NT2/D1 (cell line): Measurements from ENCODE around the gene CAV1.

Experiments used
- DNase-seq: peaks from one replicate; pipeline ENCODE4 v3.0.0-alpha.2; 2011; ENCODE audit warnings: low read depth, low spot score
- H3K27me3 ChIP-seq: 2 replicates; pipeline ENCODE4 v1.6.0; 2011; ENCODE audit warnings: mild to moderate bottlenecking; ENCODE audit not compliant: insufficient read length, insufficient read depth
- H3K36me3 ChIP-seq: 2 replicates; pipeline ENCODE4 v1.6.1; 2011; ENCODE audit warnings: mild to moderate bottlenecking, low read length, mixed read lengths; ENCODE audit not compliant: insufficient read depth, insufficient read length
- H3K4me1 ChIP-seq: 2 replicates; pipeline ENCODE4 v1.5.1; 2011; ENCODE audit not compliant: insufficient read depth, insufficient read length
- H3K4me3 ChIP-seq: 2 replicates; pipeline ENCODE4 v1.5.1; 2011; ENCODE audit warnings: low read depth; ENCODE audit not compliant: insufficient read length
- H3K9ac ChIP-seq: 2 replicates; pipeline ENCODE4 v1.6.0; 2011; ENCODE audit warnings: low read depth; ENCODE audit not compliant: insufficient read length
- H3K9me3 ChIP-seq: 2 replicates; pipeline ENCODE4 v1.5.1; 2011; ENCODE audit warnings: mild to moderate bottlenecking, low read length; ENCODE audit not compliant: insufficient read depth
- SUZ12 ChIP-seq: IDR thresholded peaks from 2 replicates; pipeline ENCODE4 v1.6.1; 2011; ENCODE audit not compliant: insufficient read length, insufficient read depth; ENCODE audit errors: extremely low read depth
- YY1 ChIP-seq: IDR thresholded peaks from 2 replicates; pipeline ENCODE4 v1.6.1; 2011; ENCODE audit not compliant: insufficient read length, insufficient read depth
- ZNF274 ChIP-seq: IDR thresholded peaks from 2 replicates; pipeline ENCODE4 v1.6.1; 2011; ENCODE audit warnings: mild to moderate bottlenecking, low read depth, low read length

CAV1 gene

DNA sequence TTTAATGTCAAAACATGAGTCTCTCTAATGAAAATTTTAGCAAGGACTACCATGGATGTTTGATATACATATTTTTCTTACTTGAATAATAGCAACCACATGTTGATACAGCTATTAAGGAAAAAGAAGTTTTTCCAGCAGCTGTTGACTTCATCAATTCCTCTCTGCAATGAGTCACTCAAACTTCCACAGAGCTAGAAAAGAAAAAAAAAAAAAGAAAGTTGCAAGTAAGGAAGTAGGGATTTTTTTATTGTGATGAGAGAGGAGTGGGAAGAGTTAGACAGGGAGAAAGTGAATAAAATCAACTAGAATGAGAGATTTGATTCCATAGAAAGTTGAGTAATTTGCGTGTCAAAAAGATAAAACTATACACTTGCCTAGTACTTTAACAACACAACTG lies 46.2 kb downstream of the CAV1 start:
- Histone ChIP-seq H3K4me1 (no peaks in the 10 kb centered on the region), H3K27me3 (no peaks in the 10 kb centered on the region), H3K9me3 (no peaks in the 10 kb centered on the region), H3K9ac (no peak overlapping the region), H3K4me3 (no peak overlapping the region), H3K36me3 (no peaks in the 10 kb centered on the region)
- DNase-seq = no peak
- TF ChIP-seq YY1 = no peak

GRCh38 chr7:116571552-116571951 lies 46.7 kb downstream of the CAV1 start:
- TF ChIP-seq SUZ12 (no peak), ZNF274 (no peak), YY1 (no peak)
- no peak overlapping the region for H3K9ac ChIP-seq
- no peaks in the 10 kb centered on the region for H3K36me3 ChIP-seq
- no peaks in the 10 kb centered on the region for H3K9me3 ChIP-seq
- DNase-seq = no peak
- H3K4me3 ChIP-seq = no peak overlapping the region
- no peaks in the 10 kb centered on the region for H3K4me1 ChIP-seq
- no peaks in the 10 kb centered on the region for H3K27me3 ChIP-seq

- Histone ChIP-seq H3K4me1 (no peaks in the 10 kb centered on the region), H3K36me3 (no peaks in the 10 kb centered on the region), H3K9ac (no peak overlapping the region), H3K9me3 (no peaks in the 10 kb centered on the region), H3K4me3 (no peak overlapping the region), H3K27me3 (no peaks in the 10 kb centered on the region)
- TF ChIP-seq SUZ12 = no peak
- DNase-seq = no peak
These were observed 47.2 kb downstream of the CAV1 start for GRCh38 chr7:116572036-116572435.

DNA sequence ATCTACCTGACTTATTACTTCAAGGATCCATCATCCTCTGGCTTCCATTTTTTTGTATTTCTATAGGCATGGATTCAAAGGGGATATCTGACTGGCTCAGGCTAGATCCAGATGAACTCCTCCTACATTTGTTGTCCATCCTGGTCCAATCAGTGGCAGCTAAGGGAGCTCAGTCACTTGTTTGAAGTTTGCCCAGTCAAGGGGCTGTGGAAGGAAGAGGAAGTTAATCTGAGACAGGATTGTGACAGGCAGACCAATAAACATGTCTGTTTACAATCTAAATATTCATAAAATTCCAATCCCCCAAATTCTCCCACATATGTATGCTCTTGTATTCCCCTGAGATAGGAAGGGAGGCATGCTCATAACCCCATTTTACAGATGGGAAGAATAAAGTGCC lies 48.7 kb downstream of the CAV1 start:
- no peaks in the 10 kb centered on the region for H3K36me3 ChIP-seq
- H3K27me3 ChIP-seq = no peaks in the 10 kb centered on the region
- no peak overlapping the region for H3K9ac ChIP-seq
- no peaks in the 10 kb centered on the region for H3K4me1 ChIP-seq
- no peak for TF ChIP-seq ZNF274
- no peak for TF ChIP-seq YY1
- no peak for TF ChIP-seq SUZ12
- DNase-seq = no peak
- no peaks in the 10 kb centered on the region for H3K9me3 ChIP-seq
- H3K4me3 ChIP-seq = no peak overlapping the region

DNA sequence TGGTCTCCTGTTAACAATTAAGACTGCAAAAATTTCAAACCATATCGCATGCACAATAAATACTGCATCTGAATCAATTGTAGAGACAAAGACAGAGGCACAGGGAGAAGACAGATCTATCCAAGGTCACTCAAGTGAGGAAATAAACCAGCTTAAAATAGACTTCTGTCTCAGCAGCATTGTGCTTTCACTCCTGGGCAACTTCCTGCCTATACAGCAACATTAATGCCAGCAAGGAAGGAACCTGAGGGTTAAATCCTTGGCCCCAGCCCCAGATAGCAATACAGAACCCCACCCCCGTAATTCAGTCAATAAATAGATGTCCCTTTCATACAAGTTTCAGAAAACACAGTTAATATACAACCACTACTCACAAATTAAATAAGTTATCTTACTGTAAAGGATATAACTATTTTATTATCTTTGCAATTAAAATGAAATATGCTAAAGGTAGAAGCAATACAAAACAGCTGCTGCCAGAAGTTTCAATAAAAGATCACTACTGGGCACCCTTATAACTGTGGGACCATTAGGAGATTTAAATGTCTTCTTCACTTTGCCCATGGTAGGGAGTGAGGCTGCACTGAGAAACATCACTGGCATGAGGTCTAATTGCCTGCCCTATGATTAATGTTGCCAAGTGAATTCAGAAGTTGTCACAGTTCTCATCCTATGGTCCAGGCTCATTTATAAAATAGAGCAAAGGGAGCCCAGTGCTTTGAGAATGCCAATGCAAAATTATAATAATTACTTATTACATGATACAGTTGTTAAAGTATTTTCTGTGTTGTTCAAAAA lies 49.4 kb downstream of the CAV1 start:
- no peaks in the 10 kb centered on the region for H3K9me3 ChIP-seq
- H3K9ac ChIP-seq = no peak overlapping the region
- no peak for TF ChIP-seq ZNF274
- no peak for TF ChIP-seq YY1
- TF ChIP-seq SUZ12 = no peak
- no peak for DNase-seq
- no peaks in the 10 kb centered on the region for H3K4me1 ChIP-seq
- no peaks in the 10 kb centered on the region for H3K27me3 ChIP-seq
- no peaks in the 10 kb centered on the region for H3K36me3 ChIP-seq
- no peak overlapping the region for H3K4me3 ChIP-seq

GRCh38 chr7:116575853-116576252 lies 51.0 kb downstream of the CAV1 start:
- H3K4me1 ChIP-seq = no peaks in the 10 kb centered on the region
- H3K4me3 ChIP-seq = no peak overlapping the region
- H3K36me3 ChIP-seq = no peaks in the 10 kb centered on the region
- H3K27me3 ChIP-seq = no peaks in the 10 kb centered on the region
- DNase-seq = no peak
- no peaks in the 10 kb centered on the region for H3K9me3 ChIP-seq
- TF ChIP-seq YY1 = no peak
- no peak for TF ChIP-seq ZNF274
- TF ChIP-seq SUZ12 = no peak
- no peak overlapping the region for H3K9ac ChIP-seq

DNA sequence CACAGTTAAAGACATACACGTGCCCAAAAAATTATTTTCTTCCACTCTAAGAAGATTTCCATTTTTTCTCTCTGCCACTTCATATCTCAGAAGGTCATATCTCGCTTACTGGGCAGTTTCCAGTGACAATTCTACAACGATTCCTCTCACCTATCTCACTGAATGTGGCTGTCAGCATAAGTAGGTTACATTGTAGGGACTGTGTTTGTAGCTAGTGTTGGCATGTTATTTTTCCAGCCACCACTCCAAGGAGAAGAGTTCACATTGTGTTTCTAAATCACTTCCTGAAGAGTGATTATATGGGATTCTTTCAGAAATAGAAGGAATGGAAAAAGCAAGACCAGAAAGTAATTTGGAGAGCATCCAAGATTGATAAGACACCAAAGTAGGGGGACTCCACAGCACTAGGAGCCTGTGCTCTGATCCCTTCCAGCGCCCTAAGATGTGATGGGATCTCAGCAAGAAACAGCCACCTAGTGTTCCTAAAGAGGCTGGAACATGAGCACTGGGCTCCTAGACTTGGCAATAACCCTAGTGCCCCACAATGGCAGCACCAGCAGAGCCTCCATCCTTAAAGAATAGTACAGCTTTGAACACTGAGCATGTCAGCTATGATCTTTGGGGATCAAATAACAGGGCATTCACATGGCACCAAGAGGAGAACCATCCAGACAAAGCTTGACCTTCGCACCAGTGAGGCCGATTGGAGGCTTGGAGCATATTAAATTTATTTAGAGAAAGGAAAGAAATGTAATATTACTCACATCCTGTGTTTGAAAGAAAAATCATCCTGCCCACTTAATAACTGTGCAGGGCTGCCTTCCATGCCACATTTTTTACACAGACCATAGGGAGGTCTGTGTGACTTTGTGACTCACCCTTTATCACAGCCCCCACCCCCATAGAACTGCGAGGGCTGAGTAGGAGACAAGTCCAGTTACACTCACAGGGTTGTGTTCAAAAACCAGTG lies 51.8 kb downstream of the CAV1 start:
- Histone ChIP-seq H3K36me3 (no peaks in the 10 kb centered on the region), H3K27me3 (no peaks in the 10 kb centered on the region), H3K4me3 (no peak overlapping the region), H3K9ac (no peak overlapping the region), H3K9me3 (no peaks in the 10 kb centered on the region), H3K4me1 (no peaks in the 10 kb centered on the region)
- no peak for DNase-seq
- TF ChIP-seq SUZ12 (no peak), ZNF274 (no peak), YY1 (no peak)
